HCT116 (cell line): Measurements from ENCODE around the gene PDE10A. TPM values are rescaled to one million over a fixed set of nuclear protein-coding genes. Genes with fewer than 3 reads are reported as not detected.

ENCODE experiments used
- ATAC-seq: fragments of 200-7000 bp; cut with Tn5 transposase; 2 replicates; pipeline ENCODE4 v1.9.1; 2020; ENCODE audit warnings: mild to moderate bottlenecking, moderate library complexity
- BruUV-seq: library from RNA; stranded (reverse); fragments of 400-500 nt; replicated peaks from 2 replicates; lab custom pipeline; 2021; lab: Mats Ljungman, UMichigan
- CTCF ChIA-PET: fragments of 300-600 bp; sonication (Branson Sonifier 250); formaldehyde crosslinking; loops from one replicate; lab custom pipeline; 2021; ENCODE audit warnings: antibody characterized with exemption; lab: Charles Lee
- POLR2A ChIA-PET: fragments of 300-600, 350-600 bp; sonication (Branson Sonifier 250); formaldehyde crosslinking; loops from one replicate; lab custom pipeline; 2021; ENCODE audit warnings: antibody characterized with exemption; lab: Charles Lee
- RAD21 ChIA-PET, 2 experiments: fragments of 300-600 bp; sonication (Branson Sonifier 250); formaldehyde crosslinking; loops; one replicate each; lab custom pipeline; 2023; ENCODE audit warnings: low total read pairs in 2 of 2; ENCODE audit not compliant: uncharacterized antibody in 2 of 2, unreplicated experiment in 2 of 2, low non-redundant PET in 1 of 2; lab: Charles Lee
- DNase-seq: peaks from one replicate; pipeline ENCODE4 v3.0.0-alpha.2; 2010; ENCODE audit warnings: low read depth, low spot score
- H2AFZ ChIP-seq: fragments of 200-600 bp; shearing (Covaris generic), sonication (generic); 2 replicates; pipeline ENCODE4 v1.6.1; 2017; ENCODE audit warnings: low read depth, mixed run types, mixed read lengths, antibody characterized with exemption, low read length; ENCODE audit not compliant: poor library complexity, severe bottlenecking
- H3K27ac ChIP-seq: 2 replicates; pipeline ENCODE4 v1.5.1; 2012; ENCODE audit warnings: low read depth, low read length
- H3K27me3 ChIP-seq: fragments of 200-600 bp; sonication (generic); 2 replicates; pipeline ENCODE4 v1.6.1; 2016; ENCODE audit warnings: mixed run types, low read length, mixed read lengths; ENCODE audit not compliant: insufficient read depth
- H3K36me3 ChIP-seq, 2 experiments: fragments of 200-500 bp in 1 of 2; fragments of 200-600 bp in 1 of 2; sonication (Bioruptor generic) in 1 of 2; sonication (generic) in 1 of 2; 2 replicates each; pipeline versions ENCODE4 v1.5.1 to v1.6.1; 2014 to 2016; ENCODE audit warnings: low read length in 2 of 2, inconsistent platforms in 1 of 2, mixed read lengths in 1 of 2, mixed run types in 1 of 2; ENCODE audit not compliant: insufficient read depth in 2 of 2, control insufficient read depth in 1 of 2
- H3K4me1 ChIP-seq, 2 experiments: fragments of 200-600 bp in 1 of 2; sonication (generic) in 1 of 2; 2 replicates each; pipeline versions ENCODE4 v1.5.1 to v1.6.1; 2012 to 2017; ENCODE audit warnings: low read length in 2 of 2, inconsistent platforms in 1 of 2, mild to moderate bottlenecking in 1 of 2, mixed read lengths in 1 of 2, mixed run types in 1 of 2, moderate library complexity in 1 of 2; ENCODE audit not compliant: insufficient read depth in 2 of 2, control insufficient read depth in 1 of 2
- H3K4me2 ChIP-seq: fragments of 200-600 bp; sonication (generic); 2 replicates; pipeline ENCODE4 v1.6.1; 2017; ENCODE audit warnings: mixed run types, low read length, mixed read lengths
- H3K4me3 ChIP-seq, 2 experiments: fragments of 200-600 bp in 1 of 2; sonication (generic) in 1 of 2; replicated peaks in 1 of 2; 2 replicates each; pipeline ENCODE4 v1.5.1; 2011 to 2016; ENCODE audit warnings: low read length in 2 of 2, control low read depth in 1 of 2, low read depth in 1 of 2, mild to moderate bottlenecking in 1 of 2, mixed read lengths in 1 of 2, mixed run types in 1 of 2
- H3K79me2 ChIP-seq: fragments of 200-600 bp; sonication (generic); 2 replicates; pipeline ENCODE4 v1.6.1; 2017; ENCODE audit warnings: mild to moderate bottlenecking, mixed run types, low read length, moderate library complexity, mixed read lengths; ENCODE audit not compliant: insufficient read depth
- H3K9ac ChIP-seq: fragments of 200-600 bp; sonication (generic); 2 replicates; pipeline ENCODE4 v1.6.1; 2016; ENCODE audit warnings: low read length, mixed read lengths
- H3K9me2 ChIP-seq: fragments of 200-600 bp; sonication (generic), shearing (Covaris generic); 2 replicates; pipeline ENCODE4 v1.6.1; 2017; ENCODE audit warnings: mixed run types, mild to moderate bottlenecking, moderate library complexity; ENCODE audit not compliant: insufficient read depth
- H3K9me3 ChIP-seq, 2 experiments: fragments of 200-500 bp in 1 of 2; fragments of 200-600 bp in 1 of 2; sonication (Bioruptor generic) in 1 of 2; sonication (generic) in 1 of 2; 2 replicates each; pipeline ENCODE4 v1.6.1; 2014 to 2017; ENCODE audit warnings: low read length in 2 of 2, mixed read lengths in 2 of 2, inconsistent platforms in 1 of 2, low read depth in 1 of 2, mild to moderate bottlenecking in 1 of 2, mixed run types in 1 of 2, moderate library complexity in 1 of 2; ENCODE audit not compliant: control insufficient read depth in 1 of 2, insufficient read depth in 1 of 2
- H4K20me1 ChIP-seq: fragments of 200-600 bp; sonication (generic), shearing (Covaris generic); 2 replicates; pipeline ENCODE4 v1.6.1; 2017; ENCODE audit warnings: mixed run types, mild to moderate bottlenecking, moderate library complexity; ENCODE audit not compliant: insufficient read depth
- ATF3 ChIP-seq: IDR thresholded peaks from 2 replicates; pipeline ENCODE4 v1.6.1; 2012
- CEBPB ChIP-seq: IDR thresholded peaks from 2 replicates; pipeline ENCODE4 v1.6.1; 2012; ENCODE audit warnings: low read depth
- EGR1 ChIP-seq: IDR thresholded peaks from 2 replicates; pipeline ENCODE4 v1.6.1; 2012; ENCODE audit warnings: low read depth
- EZH2 ChIP-seq: fragments of 200-600 bp; sonication (generic); IDR thresholded peaks from 2 replicates; pipeline ENCODE4 v1.6.1; 2017; ENCODE audit warnings: antibody characterized with exemption, mixed run types
- EZH2phosphoT487 ChIP-seq: fragments of 200-600 bp; IDR thresholded peaks from 2 replicates; pipeline ENCODE4 v1.6.1; 2018; ENCODE audit warnings: antibody characterized with exemption, borderline replicate concordance
- JUND ChIP-seq: IDR thresholded peaks from 2 replicates; pipeline ENCODE4 v1.6.1; 2012
- MAX ChIP-seq: IDR thresholded peaks from 2 replicates; pipeline ENCODE4 v1.6.1; 2012
- RAD21 ChIP-seq: IDR thresholded peaks from 2 replicates; pipeline ENCODE4 v1.6.1; 2012; ENCODE audit warnings: low read depth, mild to moderate bottlenecking
- REST ChIP-seq: IDR thresholded peaks from 2 replicates; pipeline ENCODE4 v1.6.1; 2012; ENCODE audit warnings: low read depth
- SRF ChIP-seq: IDR thresholded peaks from 2 replicates; pipeline ENCODE4 v1.6.1; 2012; ENCODE audit warnings: low read depth
- YY1 ChIP-seq: IDR thresholded peaks from 2 replicates; pipeline ENCODE4 v1.6.1; 2011; ENCODE audit warnings: low read length, low read depth, moderate library complexity, mild to moderate bottlenecking; ENCODE audit not compliant: insufficient replicate concordance; ENCODE audit errors: extremely low read depth
- ZBTB33 ChIP-seq: IDR thresholded peaks from 2 replicates; pipeline ENCODE4 v1.6.1; 2011; ENCODE audit warnings: mild to moderate bottlenecking, low read length, moderate library complexity; ENCODE audit not compliant: insufficient replicate concordance; ENCODE audit errors: extremely low read depth
- ZFX ChIP-seq: fragments of 450-650 bp; IDR thresholded peaks from 2 replicates; pipeline ENCODE4 v1.6.1; 2017
- intact Hi-C: fragments of 100-400 bp; cut with micrococcal nuclease; formaldehyde crosslinking; loops from 2 replicates; pipeline ENCODE4 v1.10.0; 2022
- total RNA-seq: library from RNA; stranded (reverse); gene quantifications from one replicate; pipeline ENCODE4 v1.2.1, GENCODE V29; 2021; ENCODE audit not compliant: unreplicated experiment

Gene PDE10A
- total RNA-seq, 1 experiment from 2014 or later, result 0.37 TPM

- Histone ChIP-seq H4K20me1 (no peaks in the 10 kb centered on the region), H3K4me2 (no peak overlapping the region), H3K4me3 (no peak overlapping the region), H3K9me2 (no peaks in the 10 kb centered on the region), H3K79me2 (no peaks in the 10 kb centered on the region), H3K9me3 (no peaks in the 10 kb centered on the region), H3K27me3 (no peaks in the 10 kb centered on the region), H3K27ac (no peak overlapping the region), H2AFZ (no peak overlapping the region), H3K9ac (no peak overlapping the region), H3K4me1 (no peaks in the 10 kb centered on the region), H3K36me3 (no peaks in the 10 kb centered on the region)
- ChIA-PET RAD21 (no interaction called here), POLR2A (no interaction called here), CTCF (no interaction called here)
- no TSS peak for BruUV-seq
- TF ChIP-seq YY1 (no peak), EZH2 (no peak), EGR1 (no peak), JUND (no peak), CEBPB (no peak), RAD21 (no peak), MAX (no peak), ZFX (no peak), ZBTB33 (no peak), ATF3 (no peak), SRF (no peak), EZH2phosphoT487 (no peak), REST (no peak)
- no peak for ATAC-seq
- no peak for DNase-seq
- intact Hi-C loops, result no loop called here
Measured at GRCh38 chr6:165637586-165637985, 25.5 kb downstream of the PDE10A start.
